NCI-H748 (cell line): ENCODE measurements around the gene TMEM158.
A peak's percentile ranks its signal among the peaks of the same experiment; 100 is the strongest.

Experiments used
- DNase-seq: peaks from one replicate; lab custom pipeline; 2025; ENCODE audit not compliant: unreplicated experiment; lab: John Stamatoyannopoulos, UW

Gene TMEM158

DNA sequence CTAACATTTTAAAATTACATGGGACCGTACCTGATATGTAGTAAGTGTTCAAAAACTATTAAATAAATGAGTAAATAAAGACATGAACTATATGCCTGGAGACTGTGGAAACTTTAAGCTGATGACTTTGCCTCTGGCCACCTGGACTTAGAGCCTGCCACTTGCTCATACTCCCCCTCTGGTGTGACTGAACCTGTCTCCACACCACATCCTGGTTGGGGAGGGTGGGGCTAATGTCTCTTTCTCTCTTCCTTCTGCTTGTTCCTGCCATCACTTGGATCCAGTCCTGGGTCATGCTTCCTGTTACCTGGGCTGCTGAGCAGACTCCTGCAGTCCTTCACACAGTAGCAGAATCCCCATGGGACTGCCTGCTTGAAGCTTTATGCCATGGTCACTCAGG is 8.2 kb upstream of the TMEM158 start:
- no peak for DNase-seq

DNA sequence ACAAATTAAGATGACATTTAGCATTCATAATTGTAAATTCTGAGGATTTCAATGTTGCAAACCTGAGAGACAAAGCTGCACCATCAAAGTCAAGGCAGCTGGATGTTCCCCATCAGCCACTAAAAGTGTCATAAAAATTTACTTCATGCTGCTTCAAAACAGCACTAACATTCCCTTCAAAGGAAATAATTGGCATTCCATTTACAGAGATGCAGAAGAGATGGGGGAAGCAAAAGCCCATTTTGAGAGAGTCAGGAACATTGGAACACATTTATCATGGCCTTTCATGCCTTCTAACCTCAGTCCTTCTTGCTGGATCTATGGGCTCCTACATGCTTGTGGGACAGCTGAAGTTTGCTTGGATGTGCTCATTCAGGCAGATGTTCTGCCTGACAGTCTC is 6.4 kb upstream of the TMEM158 start:
- no peak for DNase-seq

DNA sequence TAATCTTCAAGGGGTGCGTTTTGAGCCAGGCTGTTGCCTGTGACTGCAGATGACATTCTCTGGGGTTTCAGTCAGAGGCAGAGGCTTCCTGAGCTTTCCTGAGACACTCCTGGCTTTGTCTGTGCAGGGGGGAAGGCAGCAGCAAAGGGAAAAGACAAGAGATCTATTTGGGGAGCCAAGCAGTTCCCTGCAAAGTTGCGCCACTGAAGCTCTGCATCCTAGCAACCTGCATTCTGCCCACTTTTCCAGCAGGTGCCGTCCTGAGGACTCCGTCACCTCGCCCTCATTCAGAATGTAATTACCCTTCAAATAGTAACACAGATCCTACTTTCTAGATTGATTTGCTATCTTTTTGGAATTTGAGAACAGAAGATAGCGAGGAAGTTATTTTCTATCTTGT is 1.9 kb upstream of the TMEM158 start:
- DNase-seq = peak; percentile 60

DNA sequence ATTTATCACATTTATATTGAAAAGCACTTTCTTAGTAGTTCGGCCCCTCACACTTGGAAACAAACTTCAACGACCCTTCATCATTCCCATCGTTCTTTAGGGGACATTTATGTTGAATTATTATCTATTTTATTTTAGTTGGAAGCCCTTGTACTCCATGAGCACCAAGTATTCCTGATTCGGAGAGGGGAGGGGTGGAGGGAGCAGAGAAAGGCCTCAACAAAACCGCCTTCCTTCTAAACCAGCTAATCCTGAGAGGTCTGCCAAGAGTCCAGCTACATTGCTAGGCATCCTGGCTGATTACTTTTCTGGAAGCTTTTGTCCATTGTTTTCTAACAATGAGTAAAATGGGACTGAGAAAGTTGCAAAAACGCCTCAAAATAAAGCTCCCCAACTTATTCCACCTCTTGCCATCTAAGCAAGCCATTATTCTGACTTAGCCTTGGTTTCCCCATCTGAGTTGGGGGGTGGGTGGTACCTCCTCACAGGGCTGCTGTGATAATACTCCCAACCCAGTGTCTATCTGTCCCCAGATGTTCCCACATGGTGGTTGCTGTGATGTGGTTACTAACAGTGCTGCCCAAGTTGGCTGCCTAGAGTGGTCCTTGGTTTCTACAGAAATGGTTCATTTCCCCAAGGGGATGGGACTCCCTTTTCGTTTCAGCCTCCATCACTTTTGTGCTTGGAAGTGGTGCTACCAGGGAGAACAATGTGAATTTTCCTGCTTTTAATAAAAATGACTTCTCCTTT is 1.2 kb upstream of the TMEM158 start:
- no peak for DNase-seq

DNA sequence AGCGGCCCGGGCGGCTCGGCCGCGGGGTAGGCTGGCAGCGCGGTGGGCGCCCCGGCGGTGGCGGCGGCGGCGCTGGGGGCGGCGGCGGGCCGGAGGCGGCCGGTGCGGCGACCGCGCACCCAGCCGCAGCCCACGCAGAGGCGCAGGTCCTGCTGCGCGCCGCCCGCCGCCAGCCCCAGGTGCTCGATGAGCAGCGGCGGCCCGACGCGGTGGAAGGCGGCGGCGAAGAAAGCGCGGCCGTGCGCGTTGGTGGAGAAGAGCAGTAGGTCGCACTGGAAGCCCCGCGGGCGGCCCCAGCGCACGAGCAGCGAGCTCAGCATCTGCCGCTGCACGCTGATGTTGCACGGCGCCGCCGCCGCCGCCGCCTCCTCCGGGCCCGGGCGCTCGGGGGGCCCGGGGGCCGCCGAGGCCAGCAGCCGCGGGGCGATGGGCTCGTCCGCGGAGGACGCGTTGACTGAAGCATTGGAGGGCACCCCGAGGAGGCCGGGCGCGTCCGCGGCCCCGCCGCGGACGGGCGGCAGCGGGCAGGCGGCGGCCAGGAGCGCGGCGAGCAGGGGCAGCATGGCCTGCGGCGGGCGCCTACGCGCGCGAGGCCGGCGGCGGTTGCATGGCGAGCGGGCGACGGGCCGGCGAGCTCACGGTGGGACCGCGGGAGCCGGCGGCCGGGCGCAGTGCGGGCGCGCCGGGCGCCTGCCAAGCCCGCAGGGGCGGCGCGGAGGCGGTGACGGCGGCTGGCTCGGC is 452 bp downstream of the TMEM158 start:
- DNase-seq = peak; percentile 61

DNA sequence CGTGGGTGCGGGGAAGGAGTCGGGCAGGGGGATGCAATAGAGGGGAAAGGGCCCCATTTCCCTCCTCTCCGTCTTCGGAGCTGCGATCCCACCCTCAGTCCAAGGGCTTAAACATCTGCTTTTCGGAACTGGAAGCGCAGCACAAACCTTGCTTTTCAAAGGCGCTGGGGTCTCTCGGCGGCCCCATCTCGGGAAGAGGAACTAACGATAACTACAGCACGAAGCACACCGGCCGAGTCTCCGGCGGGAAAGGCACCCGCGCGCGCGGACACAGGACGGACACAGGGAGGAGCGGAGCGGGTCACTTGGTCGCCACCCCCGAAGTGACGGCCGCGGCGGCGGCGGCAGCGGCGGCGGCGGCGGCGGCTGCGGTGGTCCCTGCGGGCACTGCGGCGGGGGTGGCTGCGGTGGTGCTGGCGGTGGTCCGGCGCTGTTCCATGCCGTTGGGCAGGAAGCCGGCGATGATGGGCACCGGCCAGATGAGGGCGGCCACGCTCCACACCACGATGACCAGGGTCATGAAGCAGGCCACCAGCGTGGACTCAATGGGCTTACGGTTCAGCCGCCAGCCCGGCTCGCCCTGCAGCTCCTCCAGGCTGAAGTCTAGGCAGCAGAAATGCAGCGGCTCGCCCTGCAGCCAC is 1.1 kb downstream of the TMEM158 start:
- peak; percentile 79 for DNase-seq

DNA sequence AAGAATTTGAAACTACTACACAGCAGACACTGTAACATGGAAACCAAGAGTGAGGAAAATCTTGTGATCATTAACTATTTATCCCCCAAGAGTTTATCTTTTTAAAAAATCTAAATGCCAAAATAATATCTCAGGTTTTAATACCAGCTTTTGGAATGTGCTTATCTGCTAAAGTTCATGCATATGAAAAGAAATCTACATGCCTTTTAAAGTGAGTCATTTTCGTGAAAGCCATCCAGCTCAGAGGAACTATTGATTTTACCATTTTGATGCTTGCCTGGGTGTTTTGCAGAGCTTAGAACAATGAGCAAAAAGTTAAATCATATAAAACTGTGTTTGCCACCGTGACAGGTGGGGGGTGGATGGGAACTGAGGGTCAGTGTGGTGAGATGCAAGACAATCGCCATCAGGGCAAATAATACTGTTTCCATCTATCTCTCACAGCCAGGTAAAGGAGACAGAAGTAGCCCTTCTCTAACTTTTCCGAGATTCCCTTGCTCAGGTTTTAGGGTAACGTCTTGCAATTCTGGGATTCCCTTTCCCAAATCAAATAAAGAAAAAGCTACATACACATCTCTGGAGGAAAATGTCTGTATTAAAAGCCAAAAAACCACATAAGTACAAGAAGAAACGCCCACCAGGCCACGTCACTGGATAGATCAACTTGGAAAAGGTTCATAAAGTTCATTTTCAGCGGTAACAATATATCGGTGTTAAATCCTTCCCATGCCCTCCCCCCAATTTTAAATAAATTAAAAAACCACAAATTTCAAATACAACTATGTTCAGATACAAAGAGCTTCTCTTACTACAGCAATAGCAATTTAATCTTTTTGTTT is 2.0 kb downstream of the TMEM158 start:
- no peak for DNase-seq

DNA sequence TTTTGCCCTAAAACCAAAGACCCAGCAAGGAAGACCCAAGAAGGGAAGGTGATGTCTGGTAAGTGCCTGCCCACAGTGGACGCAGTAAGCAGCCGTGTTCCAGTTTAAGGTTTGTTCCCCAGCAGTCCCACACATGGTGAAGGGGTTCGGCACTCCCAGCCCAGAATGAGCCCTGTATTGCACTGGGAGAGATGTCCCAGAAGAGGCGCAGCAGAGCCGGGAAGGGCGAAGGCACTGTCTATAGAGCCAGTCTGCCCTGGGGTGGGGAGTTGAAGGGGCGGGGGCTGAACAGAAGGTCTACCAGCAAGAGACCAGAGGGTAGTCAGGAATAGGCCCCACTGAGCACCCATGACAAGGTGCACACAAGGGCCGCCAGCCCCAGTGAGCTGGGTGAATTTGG is 6.4 kb downstream of the TMEM158 start:
- no peak for DNase-seq

DNA sequence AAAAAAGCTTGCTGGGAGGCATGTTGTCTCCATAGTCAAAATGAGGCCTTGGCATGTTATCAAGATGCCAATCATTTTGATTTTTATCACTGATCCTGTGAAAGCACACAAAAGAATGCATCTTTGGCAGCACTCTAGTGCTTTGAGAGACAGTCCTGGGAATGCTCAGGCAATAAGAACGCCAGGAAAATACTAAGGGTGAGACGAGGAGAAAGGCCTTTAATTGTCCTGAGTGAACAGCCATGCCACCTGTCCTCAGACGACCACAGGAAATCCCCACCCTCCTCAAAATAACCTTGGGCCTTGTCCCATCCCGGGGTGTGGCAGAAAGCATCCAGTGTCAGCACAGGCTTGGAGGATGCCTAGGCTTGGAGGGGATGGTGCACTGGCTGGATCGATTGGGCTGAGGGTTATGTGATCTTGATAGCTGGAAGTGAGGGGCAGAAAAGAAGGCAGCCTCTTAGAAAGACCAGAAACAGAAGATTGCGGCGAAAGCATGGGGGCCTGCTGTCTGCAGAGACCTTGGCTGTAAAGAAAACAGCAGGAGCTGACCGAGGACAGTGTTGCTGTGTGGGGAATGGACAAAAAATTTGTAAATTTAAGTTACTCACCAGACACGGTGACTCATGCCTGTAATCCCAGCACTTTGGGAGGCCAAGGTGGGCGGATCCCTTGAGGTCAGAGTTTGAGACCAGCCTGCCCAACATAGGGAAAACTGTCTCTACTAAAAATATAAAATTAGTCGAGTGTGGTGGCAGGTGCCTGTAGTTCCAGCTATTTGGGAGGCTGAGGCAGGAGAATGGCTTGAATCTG is 7.3 kb downstream of the TMEM158 start:
- no peak for DNase-seq

DNA sequence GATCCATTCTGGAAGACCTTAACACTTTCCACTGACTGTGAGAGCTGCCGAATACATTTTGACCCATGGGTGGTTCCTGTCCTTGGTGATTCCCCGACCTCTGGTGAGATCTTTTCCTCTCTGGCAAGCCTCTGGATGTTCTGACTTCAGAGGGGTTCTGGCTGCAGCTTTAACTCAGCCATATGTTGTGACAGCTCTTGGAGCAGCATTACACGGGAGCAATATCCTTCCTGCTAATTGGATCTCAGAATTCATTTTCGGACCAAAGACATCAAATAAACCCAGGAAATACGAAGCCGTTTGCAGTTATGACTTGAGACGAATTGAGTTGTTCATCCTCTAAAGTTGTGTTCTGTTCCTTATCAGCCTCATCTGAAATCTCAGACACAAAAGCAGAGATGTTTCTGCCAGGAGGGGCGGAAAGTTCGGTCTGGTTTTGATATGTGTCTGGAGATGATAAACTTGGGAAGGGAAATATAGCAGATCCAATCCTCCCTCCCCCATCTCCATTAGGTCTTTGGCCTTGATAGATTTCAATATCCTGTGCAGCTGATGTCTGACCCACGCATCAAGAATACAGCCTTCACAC is 10.0 kb downstream of the TMEM158 start:
- no peak for DNase-seq

DNA sequence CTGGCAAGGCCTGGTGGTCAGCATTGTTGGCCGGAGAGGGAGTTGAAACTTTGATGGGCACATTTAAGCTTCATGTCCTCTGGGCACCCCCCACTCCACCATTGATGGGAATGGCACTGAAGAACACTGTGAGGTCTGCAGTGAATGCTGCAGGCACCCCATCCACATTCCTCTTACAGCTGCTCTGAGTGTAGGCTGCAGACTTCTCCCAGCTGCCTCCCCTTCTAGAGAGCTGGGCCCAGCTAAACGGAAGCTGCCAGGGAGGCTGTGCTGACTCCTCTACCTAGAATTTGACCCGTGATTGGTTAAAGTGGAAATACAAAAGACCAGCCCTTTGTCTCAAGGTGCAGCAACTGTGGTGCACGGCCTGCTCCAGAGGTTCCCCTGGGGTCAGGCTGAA is 10.6 kb downstream of the TMEM158 start:
- no peak for DNase-seq

DNA sequence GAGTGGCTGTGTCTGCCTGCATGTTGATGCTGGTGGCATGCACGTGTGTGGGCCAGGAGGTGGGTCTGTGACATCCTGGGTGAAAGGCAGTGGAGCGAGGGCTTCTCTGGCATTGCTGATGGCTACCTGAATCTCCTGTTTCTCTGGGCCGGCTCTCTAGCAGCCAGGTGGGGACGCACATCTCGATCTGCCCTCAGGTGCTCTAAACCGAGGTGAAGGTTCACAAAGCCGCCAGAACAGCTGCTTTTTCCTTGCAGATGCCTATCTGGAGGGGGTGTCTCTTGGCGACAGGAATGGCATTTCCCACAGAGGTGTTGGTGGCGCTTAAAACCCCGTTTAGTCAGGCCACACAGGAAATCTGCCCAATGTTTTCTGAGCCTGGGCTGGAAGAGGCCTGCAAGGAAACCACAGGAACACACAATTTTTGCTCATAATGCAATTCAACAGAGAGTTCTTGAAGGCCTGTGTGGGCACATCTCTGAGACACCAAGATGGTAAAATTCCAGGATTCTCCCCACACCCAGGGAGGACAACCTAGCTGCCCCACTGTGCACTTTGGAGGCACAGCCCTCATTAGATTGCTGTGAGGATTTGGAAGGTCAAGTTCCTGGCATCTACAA is 11.9 kb downstream of the TMEM158 start:
- DNase-seq = no peak

DNA sequence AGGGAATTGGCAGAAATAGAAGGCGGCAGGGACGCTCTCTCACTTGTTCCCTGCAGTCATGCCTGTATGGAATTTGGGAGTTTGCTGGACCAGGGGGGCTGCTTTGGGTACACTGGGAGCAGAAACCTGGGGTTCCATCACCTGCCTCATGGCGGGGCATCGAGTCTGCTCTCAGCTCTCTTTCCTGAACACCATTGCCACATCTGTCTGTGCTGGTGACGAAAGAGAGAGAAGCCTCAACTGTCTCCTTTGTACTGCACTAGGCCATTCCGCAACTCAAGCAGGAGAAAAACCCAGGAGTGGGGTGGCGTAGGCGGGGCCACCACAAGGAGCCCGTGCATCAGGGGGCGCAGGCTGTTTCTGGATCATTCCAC is 14.0 kb downstream of the TMEM158 start:
- no peak for DNase-seq

DNA sequence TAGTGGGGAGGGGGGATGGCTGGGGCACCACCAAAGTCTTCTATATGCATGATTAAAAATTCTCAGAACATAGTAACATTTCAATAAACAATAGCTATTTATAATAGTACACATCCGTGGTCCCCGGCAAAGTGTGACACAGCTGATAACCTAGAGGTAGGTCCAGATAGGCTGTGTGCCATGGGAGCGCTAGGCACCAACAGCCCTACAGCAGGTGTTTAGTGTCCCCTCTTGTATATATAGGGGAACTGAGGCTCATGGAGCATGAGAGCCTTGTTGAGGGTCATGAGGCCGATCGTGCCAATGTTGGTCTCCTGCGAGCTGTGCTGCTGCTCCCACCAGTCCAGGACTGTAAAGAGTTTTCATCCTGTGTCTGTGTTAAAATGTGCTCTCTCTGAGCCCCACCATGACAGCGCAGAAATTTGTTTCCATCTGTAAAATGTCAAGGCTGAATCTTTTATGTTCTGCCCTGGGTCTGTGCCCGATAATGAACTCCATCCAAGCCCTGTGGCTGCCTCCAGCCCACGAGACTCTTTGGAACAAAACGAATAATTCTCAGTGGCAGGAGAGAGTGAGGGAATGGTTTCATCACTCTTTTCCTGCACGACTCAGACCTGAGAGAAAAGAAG is 14.5 kb downstream of the TMEM158 start:
- DNase-seq = no peak

DNA sequence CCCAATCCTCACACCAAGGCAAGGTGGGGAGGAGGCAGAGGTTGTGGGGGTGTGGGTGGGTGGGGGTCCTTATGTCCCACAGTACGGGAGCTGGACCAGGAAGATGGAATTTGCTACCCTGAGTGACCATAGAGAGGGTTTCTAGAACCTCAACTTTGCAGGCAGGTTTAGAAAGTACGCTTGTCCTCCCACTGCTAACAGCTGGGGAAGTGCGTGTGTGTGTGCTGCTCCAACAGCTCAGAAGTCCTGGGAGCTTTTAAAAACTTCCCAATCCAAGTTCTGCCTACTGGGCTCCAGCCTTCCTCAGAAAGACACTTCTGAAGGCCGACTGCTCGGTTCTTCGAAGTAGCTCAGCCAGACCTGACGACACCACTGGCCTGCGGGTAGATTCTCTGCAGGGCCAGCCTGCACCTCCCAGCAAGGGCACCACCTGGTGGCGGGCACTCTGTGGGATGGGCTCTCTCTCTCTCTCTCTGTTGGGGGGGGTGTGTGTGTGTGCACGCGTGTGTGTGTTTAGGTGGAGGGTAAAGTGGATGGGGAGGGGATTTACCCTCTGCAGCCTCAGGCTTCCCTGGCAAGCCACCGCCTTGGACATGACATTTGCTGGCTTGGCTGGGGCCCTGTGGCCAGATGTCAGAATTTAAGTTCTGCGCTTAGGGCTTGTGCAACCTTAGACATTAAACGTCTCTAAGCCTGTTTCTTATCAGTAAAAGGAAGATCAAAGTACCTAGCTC is 15.6 kb downstream of the TMEM158 start:
- peak; percentile 38 for DNase-seq

DNA sequence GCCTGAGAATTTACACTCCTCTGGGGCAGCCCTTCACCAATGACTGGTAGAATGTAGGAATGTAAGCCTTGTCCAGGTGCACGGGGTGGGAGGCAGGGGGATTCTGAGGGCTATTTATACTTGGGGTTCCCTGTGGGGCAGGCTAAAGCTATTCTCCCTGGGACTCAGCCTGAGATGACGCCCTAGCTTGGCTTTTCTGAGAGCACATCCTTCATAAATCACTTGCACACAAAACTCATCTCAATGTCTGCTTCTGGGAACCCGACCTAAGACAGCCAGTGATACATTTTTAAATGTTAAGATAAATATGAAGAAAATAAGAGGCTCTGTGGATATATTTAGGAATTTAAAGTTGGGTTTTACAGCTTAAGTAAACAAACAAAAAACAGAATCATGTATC is 16.6 kb downstream of the TMEM158 start:
- no peak for DNase-seq

DNA sequence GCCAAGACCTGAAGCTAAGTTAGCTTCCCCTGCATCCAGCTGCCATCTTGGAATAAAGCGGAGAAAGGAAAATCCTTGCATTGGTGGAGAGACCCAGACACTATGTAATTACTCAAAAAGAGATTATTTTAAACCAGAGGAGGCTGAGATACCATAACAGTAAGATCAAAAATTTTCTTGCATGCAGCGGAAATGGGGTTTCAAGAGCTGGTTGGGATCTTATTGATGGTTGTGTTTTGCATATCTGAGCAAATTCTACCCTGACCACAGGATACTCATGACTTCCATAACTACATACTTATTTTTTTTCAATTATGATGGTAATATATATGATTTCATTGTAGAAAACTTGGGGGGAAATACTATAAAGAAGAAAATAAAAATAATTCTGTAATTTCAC is 17.5 kb downstream of the TMEM158 start:
- no peak for DNase-seq

DNA sequence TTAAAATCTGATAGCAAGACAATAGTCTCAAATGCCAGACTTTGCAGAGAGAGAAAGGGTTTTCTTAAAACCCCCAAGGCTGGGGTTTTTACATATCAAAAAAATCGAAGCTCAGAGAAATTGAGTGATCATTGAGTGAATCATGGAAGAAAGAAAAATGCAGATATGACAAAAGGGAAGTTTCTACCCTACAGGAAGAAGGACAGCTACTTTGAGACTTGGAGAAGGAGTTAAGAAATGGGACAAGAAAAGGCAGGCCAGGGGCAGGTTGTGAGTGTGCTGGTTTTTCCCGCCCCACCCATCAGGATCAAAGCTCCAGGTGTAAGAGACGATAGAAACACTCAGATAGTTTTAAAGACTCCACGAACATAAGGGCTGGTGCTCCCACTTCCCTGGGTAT is 18.6 kb downstream of the TMEM158 start:
- DNase-seq = no peak

DNA sequence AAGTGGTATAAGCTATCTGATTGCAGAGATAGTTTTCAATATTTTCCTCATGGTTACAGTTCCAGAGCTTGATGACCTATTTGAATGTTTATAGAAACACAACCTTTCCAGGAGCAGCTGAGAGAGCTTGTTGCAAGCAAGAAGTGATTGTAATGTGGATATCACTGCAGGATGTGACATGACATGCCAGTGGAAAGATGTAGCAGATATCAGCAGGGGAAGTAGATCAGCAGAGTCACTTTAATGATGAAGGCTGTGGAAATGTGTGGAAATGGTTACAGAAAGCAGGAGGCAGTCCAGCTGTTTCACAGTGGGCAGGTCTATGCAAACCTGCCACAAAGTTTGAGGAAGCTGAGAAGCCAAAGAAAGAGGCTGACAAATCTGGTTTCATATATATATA is 21.0 kb downstream of the TMEM158 start:
- no peak for DNase-seq
